ENCODE measurements around the gene SOD1. TPM values are rescaled to one million over a fixed set of nuclear protein-coding genes. Genes with fewer than 3 reads are reported as not detected.

The SOD1 gene
- polyA plus RNA-seq, 1 donor from 2014 or later, result 449 TPM

GRCh38 chr21:31660591-31660990 is 1.1 kb downstream of the SOD1 start:
- H3K4me2 ChIP-seq (ENCODE audit: low read length), result peak overlapping the region; percentile 61
- H3K9ac ChIP-seq (ENCODE audit: low read length), result peak overlapping the region; percentile 75
- H3K9me2 ChIP-seq (ENCODE audit: insufficient read depth, low read length), result no peaks in the 10 kb centered on the region
- no peak overlapping the region for H2AFZ ChIP-seq (ENCODE audit: low read depth, low read length)
- H3K4me3 ChIP-seq (ENCODE audit: low read length), result peak overlapping the region; percentile 87
- H3K27me3 ChIP-seq (ENCODE audit: insufficient read depth, low read depth, low read length), result no peaks in the 10 kb centered on the region
- no peaks in the 10 kb centered on the region for H4K20me1 ChIP-seq (ENCODE audit: insufficient read depth)
- H3K9me3 ChIP-seq (ENCODE audit: low read length), result no peaks in the 10 kb centered on the region
- TF ChIP-seq SMC3 (conservative IDR thresholded peaks at IDR 0.05; ENCODE audit: poor library complexity), result no peak
- TF ChIP-seq RAD21 (conservative IDR thresholded peaks at IDR 0.05), result no peak
- TF ChIP-seq MXI1 (conservative IDR thresholded peaks at IDR 0.05; ENCODE audit: poor library complexity, severe bottlenecking), result no peak
- no peak for TF ChIP-seq POLR2AphosphoS5 (IDR thresholded peaks at IDR 0.05)
- no peak for TF ChIP-seq REST (IDR thresholded peaks at IDR 0.05; ENCODE audit: borderline replicate concordance)
- TF ChIP-seq TAF1 (IDR thresholded peaks at IDR 0.05; ENCODE audit: low read depth), result no peak
- TF ChIP-seq EP300 (conservative IDR thresholded peaks at IDR 0.05; ENCODE audit: poor library complexity, severe bottlenecking), result no peak
- TF ChIP-seq EZH2 (IDR thresholded peaks at IDR 0.05; ENCODE audit: borderline replicate concordance, insufficient read depth, low read length, poor library complexity, severe bottlenecking), result no peak
- TF ChIP-seq, protein P1, sequence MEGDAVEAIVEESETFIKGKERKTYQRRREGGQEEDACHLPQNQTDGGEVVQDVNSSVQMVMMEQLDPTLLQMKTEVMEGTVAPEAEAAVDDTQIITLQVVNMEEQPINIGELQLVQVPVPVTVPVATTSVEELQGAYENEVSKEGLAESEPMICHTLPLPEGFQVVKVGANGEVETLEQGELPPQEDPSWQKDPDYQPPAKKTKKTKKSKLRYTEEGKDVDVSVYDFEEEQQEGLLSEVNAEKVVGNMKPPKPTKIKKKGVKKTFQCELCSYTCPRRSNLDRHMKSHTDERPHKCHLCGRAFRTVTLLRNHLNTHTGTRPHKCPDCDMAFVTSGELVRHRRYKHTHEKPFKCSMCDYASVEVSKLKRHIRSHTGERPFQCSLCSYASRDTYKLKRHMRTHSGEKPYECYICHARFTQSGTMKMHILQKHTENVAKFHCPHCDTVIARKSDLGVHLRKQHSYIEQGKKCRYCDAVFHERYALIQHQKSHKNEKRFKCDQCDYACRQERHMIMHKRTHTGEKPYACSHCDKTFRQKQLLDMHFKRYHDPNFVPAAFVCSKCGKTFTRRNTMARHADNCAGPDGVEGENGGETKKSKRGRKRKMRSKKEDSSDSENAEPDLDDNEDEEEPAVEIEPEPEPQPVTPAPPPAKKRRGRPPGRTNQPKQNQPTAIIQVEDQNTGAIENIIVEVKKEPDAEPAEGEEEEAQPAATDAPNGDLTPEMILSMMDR (IDR thresholded peaks at IDR 0.05; ENCODE audit: poor library complexity, severe bottlenecking), result no peak
- H3K36me3 ChIP-seq (ENCODE audit: insufficient read depth, low read length), result peaks cover 6% of the 10 kb centered on the region
- H3K79me2 ChIP-seq (replicated peaks; ENCODE audit: insufficient read depth, low read length), result peaks cover 15% of the 10 kb centered on the region
- H3F3A ChIP-seq (ENCODE audit: insufficient read depth, low read length, poor library complexity, severe bottlenecking), result no peaks in the 10 kb centered on the region
- H3K27ac ChIP-seq (ENCODE audit: low read length), result no peak overlapping the region

DNA sequence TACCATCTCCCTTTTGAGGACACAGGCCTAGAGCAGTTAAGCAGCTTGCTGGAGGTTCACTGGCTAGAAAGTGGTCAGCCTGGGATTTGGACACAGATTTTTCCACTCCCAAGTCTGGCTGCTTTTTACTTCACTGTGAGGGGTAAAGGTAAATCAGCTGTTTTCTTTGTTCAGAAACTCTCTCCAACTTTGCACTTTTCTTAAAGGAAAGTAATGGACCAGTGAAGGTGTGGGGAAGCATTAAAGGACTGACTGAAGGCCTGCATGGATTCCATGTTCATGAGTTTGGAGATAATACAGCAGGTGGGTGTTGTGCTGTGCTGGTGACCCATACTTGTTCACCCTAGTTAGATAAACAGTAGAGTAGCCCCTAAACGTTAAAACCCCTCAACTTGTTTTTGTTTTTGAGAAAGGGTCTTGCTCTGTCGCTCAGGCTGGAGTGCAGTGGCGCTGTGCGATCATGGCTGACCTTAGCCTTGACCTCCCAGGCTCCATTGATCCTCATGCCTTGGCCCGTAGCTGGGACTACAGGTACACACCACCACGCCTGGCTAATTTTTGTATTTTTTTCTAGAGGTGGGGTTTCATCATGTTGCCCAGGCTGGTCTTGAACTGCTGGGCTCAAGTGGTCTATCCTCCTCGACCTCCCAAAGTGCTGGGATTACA is 4.2 kb downstream of the SOD1 start:
- H3K27ac ChIP-seq (ENCODE audit: low read length), result no peak overlapping the region
- H2AFZ ChIP-seq (ENCODE audit: low read depth, low read length), result no peak overlapping the region
- H3F3A ChIP-seq (ENCODE audit: insufficient read depth, low read length, poor library complexity, severe bottlenecking), result no peaks in the 10 kb centered on the region
- peaks cover 7% of the 10 kb centered on the region for H3K36me3 ChIP-seq (ENCODE audit: insufficient read depth, low read length)
- no peaks in the 10 kb centered on the region for H3K9me3 ChIP-seq (ENCODE audit: low read length)
- H3K4me2 ChIP-seq (ENCODE audit: low read length), result no peak overlapping the region
- no peak overlapping the region for H3K4me3 ChIP-seq (ENCODE audit: low read length)
- H3K27me3 ChIP-seq (ENCODE audit: insufficient read depth, low read depth, low read length), result no peaks in the 10 kb centered on the region
- no peaks in the 10 kb centered on the region for H4K20me1 ChIP-seq (ENCODE audit: insufficient read depth)
- no peak overlapping the region for H3K9ac ChIP-seq (ENCODE audit: low read length)
- no peak for TF ChIP-seq MXI1 (conservative IDR thresholded peaks at IDR 0.05; ENCODE audit: poor library complexity, severe bottlenecking)
- no peak for TF ChIP-seq RAD21 (conservative IDR thresholded peaks at IDR 0.05)
- H3K79me2 ChIP-seq (replicated peaks; ENCODE audit: insufficient read depth, low read length), result peaks cover 15% of the 10 kb centered on the region
- no peaks in the 10 kb centered on the region for H3K9me2 ChIP-seq (ENCODE audit: insufficient read depth, low read length)
